Bronchial epithelial cell (primary cell): Measurements from ENCODE around the gene TMEM154. TPM values are rescaled to one million over a fixed set of nuclear protein-coding genes. Genes with fewer than 3 reads are reported as not detected.

ENCODE experiments used
- DNase-seq: peaks from one replicate; pipeline ENCODE4 v3.0.0-alpha.2; 2010; ENCODE audit warnings: low read depth
- FAIRE-seq: peaks from 2 replicates; lab custom pipeline; 2011; peaks lifted over from hg19 to GRCh38; lab: Jason Lieb, UNC
- H3K27me3 ChIP-seq: 2 replicates; pipeline ENCODE4 v1.5.1; 2011; ENCODE audit warnings: low read length; ENCODE audit not compliant: control insufficient read depth, insufficient read depth
- H3K36me3 ChIP-seq: 2 replicates; pipeline ENCODE4 v1.5.1; 2011; ENCODE audit warnings: low read length; ENCODE audit not compliant: control insufficient read depth, insufficient read depth
- H3K4me3 ChIP-seq: 2 replicates; pipeline ENCODE4 v1.5.1; 2011; ENCODE audit warnings: mild to moderate bottlenecking, low read depth, low read length, control low read depth
- total RNA-seq: library from RNA; depleted of rRNA; stranded (reverse); fragments of >200 nt; gene quantifications from 2 replicates; pipeline ENCODE4 v1.2.1, GENCODE V29; 2014
- TF ChIP-seq, protein P1 (sequence below): IDR thresholded peaks from 2 replicates; pipeline ENCODE4 v1.5.1; 2011; ENCODE audit warnings: mild to moderate bottlenecking, moderate library complexity, low read length, control low read depth, inconsistent platforms; ENCODE audit not compliant: insufficient read depth, severe bottlenecking

The TMEM154 gene
- total RNA-seq, 1 donor from 2014 or later: 22.4 TPM

DNA sequence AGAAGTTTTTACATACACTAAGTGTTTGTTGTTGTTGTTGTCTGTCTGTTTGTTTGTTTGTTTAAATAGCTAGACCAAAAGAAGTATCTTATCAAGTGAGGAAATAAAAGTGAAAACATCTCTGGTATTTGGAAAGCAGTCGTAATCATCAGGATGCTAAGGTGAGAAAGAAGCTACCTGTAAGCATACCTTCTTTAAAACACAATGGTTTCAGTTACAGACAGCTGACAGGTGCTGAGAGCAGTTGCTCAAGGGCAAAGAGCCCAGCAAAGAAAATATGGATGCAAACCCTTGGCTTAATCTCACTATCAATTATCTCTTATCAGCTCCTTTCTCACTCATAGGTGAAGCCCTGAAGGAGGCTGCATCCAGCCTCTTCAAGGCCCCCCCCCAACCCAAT, 101.1 kb downstream of the TMEM154 start:
- TF ChIP-seq, protein P1, sequence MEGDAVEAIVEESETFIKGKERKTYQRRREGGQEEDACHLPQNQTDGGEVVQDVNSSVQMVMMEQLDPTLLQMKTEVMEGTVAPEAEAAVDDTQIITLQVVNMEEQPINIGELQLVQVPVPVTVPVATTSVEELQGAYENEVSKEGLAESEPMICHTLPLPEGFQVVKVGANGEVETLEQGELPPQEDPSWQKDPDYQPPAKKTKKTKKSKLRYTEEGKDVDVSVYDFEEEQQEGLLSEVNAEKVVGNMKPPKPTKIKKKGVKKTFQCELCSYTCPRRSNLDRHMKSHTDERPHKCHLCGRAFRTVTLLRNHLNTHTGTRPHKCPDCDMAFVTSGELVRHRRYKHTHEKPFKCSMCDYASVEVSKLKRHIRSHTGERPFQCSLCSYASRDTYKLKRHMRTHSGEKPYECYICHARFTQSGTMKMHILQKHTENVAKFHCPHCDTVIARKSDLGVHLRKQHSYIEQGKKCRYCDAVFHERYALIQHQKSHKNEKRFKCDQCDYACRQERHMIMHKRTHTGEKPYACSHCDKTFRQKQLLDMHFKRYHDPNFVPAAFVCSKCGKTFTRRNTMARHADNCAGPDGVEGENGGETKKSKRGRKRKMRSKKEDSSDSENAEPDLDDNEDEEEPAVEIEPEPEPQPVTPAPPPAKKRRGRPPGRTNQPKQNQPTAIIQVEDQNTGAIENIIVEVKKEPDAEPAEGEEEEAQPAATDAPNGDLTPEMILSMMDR: no peak
- DNase-seq (no peak), FAIRE-seq (no peak)
- Histone ChIP-seq H3K36me3 (no peaks in the 10 kb centered on the region), H3K4me3 (no peak overlapping the region), H3K27me3 (no peaks in the 10 kb centered on the region)

DNA sequence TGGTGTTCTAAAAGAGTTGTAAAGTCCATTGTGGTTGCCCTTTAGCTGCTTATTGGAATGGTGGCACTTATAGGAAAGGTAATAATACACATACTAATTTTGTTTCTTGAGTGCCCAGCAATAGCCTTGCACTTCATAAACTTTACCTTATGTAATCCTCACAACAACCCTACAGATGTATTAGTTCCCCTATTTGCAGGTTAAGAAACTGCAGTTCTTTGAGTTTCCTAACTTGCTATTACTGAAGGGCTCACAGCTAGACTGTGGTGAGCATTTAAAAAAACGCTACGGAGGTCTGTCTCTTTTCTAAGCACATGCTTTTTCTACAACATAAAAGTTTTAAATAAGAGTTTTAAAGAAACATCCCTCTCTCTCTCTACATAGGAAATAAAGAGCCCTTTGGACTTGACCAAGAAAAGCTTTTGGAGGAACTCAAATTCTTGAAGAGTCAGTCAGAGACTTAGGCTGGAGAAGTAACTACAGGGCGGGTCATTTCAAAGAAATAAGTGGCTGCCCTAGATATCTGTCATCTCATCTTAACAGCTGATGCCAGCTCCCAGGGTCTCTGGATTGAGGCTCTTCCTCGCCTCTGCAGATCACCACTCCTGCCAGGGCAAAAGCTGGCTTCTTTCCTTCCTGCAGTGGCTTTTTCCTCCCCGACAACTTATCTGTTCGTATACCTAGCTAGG, 101.9 kb downstream of the TMEM154 start:
- TF ChIP-seq, protein P1: no peak
- Histone ChIP-seq H3K4me3 (no peak overlapping the region), H3K36me3 (no peaks in the 10 kb centered on the region), H3K27me3 (no peaks in the 10 kb centered on the region)
- FAIRE-seq (no peak), DNase-seq (no peak)

DNA sequence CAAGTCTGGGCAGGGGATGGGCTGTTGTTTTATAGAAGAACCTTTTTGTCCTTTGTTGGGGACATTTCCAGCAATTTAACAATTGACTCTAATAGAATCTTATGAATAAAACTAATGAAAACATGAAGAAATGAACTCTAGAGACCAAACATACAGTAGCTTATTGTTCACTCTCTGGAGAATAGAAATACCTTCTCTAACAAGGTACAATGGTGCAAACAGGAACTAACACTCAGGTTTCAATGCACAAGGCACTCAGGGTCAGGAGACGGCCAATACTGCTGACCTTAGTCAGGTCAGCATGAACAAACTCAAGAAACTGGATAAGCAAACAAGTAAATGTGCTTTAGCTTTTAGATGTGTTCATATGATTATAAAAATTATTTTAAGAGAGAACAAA, 104.3 kb downstream of the TMEM154 start:
- no peaks in the 10 kb centered on the region for H3K27me3 ChIP-seq
- DNase-seq (no peak), FAIRE-seq (no peak)
- H3K36me3 ChIP-seq: no peaks in the 10 kb centered on the region
- TF ChIP-seq, protein P1: no peak
- no peak overlapping the region for H3K4me3 ChIP-seq

DNA sequence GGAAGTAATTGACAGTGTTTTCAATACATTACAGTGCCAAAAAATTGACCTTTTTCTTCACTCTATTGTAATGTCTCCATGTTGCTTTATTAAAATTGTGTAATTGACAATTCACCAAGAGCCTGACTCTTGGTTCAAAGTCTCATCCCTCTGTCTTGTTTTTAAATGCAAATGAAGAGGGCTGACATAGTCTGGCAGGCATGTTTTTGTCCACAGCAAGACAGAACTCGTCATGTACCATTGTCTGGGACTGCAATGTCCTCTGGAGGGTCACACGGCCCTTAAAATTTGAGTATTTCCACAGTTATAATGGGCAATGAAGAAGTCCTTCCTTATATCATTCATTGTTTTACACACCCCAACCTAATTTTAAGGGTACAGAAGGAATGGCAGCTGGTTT, 105.9 kb downstream of the TMEM154 start:
- no peak for FAIRE-seq
- Histone ChIP-seq H3K27me3 (no peaks in the 10 kb centered on the region), H3K4me3 (no peak overlapping the region), H3K36me3 (no peaks in the 10 kb centered on the region)
- peak; percentile 59 for DNase-seq
- TF ChIP-seq, protein P1: no peak

DNA sequence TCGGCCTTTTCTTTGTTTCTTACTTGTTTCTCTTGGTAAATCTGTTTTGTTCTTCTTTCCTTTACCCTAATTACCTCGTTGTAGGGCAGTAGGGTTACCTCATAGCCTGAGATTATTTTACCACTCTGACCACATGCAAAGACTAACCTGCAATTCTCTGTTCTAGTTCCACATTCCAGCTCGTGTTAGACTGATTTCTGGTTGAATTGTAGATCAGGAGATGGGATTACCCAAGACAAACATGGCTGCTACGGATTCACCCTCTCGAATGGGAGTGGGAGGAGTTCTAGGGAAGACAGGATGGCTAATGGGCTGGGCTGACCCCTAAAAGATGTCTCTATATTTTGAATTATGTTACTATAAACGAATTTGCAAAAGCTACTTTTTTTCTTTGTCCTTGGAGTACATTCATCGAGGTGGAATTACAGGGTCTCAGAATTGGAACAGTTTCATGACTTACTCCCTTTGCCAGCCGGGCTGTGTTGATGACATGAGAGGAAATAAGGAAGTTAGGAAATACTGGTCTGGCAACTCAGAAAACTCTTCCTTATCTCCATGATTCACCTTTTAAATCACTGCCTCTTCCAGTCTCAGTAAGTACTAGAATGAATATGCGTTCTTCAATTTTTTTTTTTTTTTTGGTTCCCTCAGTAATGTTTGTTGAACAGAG, 107.2 kb downstream of the TMEM154 start:
- no peaks in the 10 kb centered on the region for H3K27me3 ChIP-seq
- FAIRE-seq (no peak), DNase-seq (peak; percentile 96)
- TF ChIP-seq, protein P1: no peak
- H3K36me3 ChIP-seq: no peaks in the 10 kb centered on the region
- H3K4me3 ChIP-seq: no peak overlapping the region

DNA sequence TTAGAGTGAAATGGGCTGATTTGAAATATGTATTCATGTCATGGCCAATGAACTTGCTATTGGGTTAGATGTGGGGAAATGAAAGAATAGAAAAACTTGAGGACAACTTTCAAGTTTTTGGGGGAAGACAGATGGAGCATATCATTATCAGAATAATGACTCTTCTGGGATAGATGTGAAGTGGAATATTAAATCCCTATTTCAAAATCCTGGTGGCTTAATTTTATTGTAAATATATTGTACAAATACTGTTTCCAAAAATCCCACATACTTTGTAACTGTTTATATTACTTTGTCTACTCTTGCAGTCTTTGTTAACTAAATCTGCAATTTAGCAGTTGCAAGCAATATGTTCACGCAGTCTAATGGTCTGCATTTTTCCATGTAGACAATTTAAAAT, 108.0 kb downstream of the TMEM154 start:
- DNase-seq (no peak), FAIRE-seq (no peak)
- TF ChIP-seq, protein P1: no peak
- Histone ChIP-seq H3K27me3 (no peaks in the 10 kb centered on the region), H3K36me3 (no peaks in the 10 kb centered on the region), H3K4me3 (no peak overlapping the region)
